H1 (cell line): Measurements from ENCODE around the gene KIF13A. TPM values are rescaled to one million over a fixed set of nuclear protein-coding genes. Genes with fewer than 3 reads are reported as not detected.

Experiments
- CTCF ChIA-PET: fragments of 300-600 bp; sonication (Branson Sonifier 250); formaldehyde crosslinking; loops from one replicate; lab custom pipeline; 2021; ENCODE audit not compliant: partially characterized antibody; lab: Charles Lee
- POLR2A ChIA-PET: fragments of 300-600 bp; sonication (Branson Sonifier 250); formaldehyde crosslinking; loops from one replicate; lab custom pipeline; 2021; ENCODE audit warnings: inconsistent platforms; ENCODE audit not compliant: partially characterized antibody; lab: Charles Lee
- DNase-seq, 2 experiments: peaks; one replicate each; pipeline versions ENCODE4 v3.0.0 to v3.0.0-alpha.2; 2010 to 2022; ENCODE audit warnings: low spot score in 2 of 2, low read depth in 1 of 2, mixed read lengths in 1 of 2
- FAIRE-seq: peaks from 2 replicates; lab custom pipeline; 2011; peaks lifted over from hg19 to GRCh38; lab: Jason Lieb, UNC
- H2AFZ ChIP-seq: 2 replicates; pipeline ENCODE4 v1.8.1; 2012; ENCODE audit warnings: low read length, inconsistent platforms
- H2AK5ac ChIP-seq: 2 replicates; pipeline ENCODE4 v1.6.1; 2013; ENCODE audit warnings: low read depth, low read length
- H2BK120ac ChIP-seq: replicated peaks from 2 replicates; pipeline ENCODE3; 2013; ENCODE audit warnings: low read depth, low read length, inconsistent platforms
- H2BK12ac ChIP-seq: 2 replicates; pipeline ENCODE4 v1.6.1; 2013; ENCODE audit warnings: low read depth, low read length
- H2BK15ac ChIP-seq: 2 replicates; pipeline ENCODE4 v1.6.1; 2013; ENCODE audit warnings: low read length
- H2BK20ac ChIP-seq: 2 replicates; pipeline ENCODE4 v1.6.1; 2013; ENCODE audit warnings: low read length
- H2BK5ac ChIP-seq: 2 replicates; pipeline ENCODE4 v1.6.1; 2013; ENCODE audit warnings: low read depth, low read length
- H3K14ac ChIP-seq: 2 replicates; pipeline ENCODE4 v1.6.1; 2013; ENCODE audit warnings: inconsistent platforms; ENCODE audit not compliant: insufficient read length
- H3K18ac ChIP-seq: 2 replicates; pipeline ENCODE4 v1.6.1; 2013; ENCODE audit warnings: low read length; ENCODE audit errors: extremely low read depth
- H3K23ac ChIP-seq: 2 replicates; pipeline ENCODE4 v1.6.1; 2013; ENCODE audit warnings: inconsistent platforms; ENCODE audit not compliant: insufficient read length
- H3K23me2 ChIP-seq: 2 replicates; pipeline ENCODE4 v1.6.1; 2013; ENCODE audit warnings: low read depth, low read length
- H3K27ac ChIP-seq: 2 replicates; pipeline ENCODE4 v1.6.1; 2011; ENCODE audit warnings: low read depth, low read length, inconsistent platforms
- H3K27me3 ChIP-seq, 4 experiments: replicated peaks in 1 of 4; 1 replicate in 1 of 4; 2 replicates in 3 of 4; pipeline versions ENCODE4 v1.6.1 to v1.8.1; 2011 to 2013; ENCODE audit warnings: low read length in 3 of 4, mild to moderate bottlenecking in 3 of 4, inconsistent platforms in 2 of 4, mixed read lengths in 2 of 4, moderate library complexity in 1 of 4; ENCODE audit not compliant: control insufficient read depth in 3 of 4, insufficient read depth in 3 of 4; ENCODE audit errors: extremely low read depth in 1 of 4
- H3K36me3 ChIP-seq, 4 experiments: 2 replicates each; pipeline versions ENCODE4 v1.6.1 to v1.8.1; 2011 to 2013; ENCODE audit warnings: mild to moderate bottlenecking in 4 of 4, low read length in 3 of 4, moderate library complexity in 2 of 4, control low read depth in 1 of 4, inconsistent platforms in 1 of 4; ENCODE audit not compliant: insufficient read depth in 4 of 4, control insufficient read depth in 2 of 4
- H3K4ac ChIP-seq: replicated peaks from 2 replicates; pipeline ENCODE3; 2013; ENCODE audit warnings: low read length, low read depth, mixed read lengths, inconsistent platforms; ENCODE audit not compliant: insufficient read length
- H3K4me1 ChIP-seq, 4 experiments: replicated peaks in 1 of 4; 1 replicate in 1 of 4; 2 replicates in 3 of 4; pipeline versions ENCODE4 v1.6.1 to v1.8.1; 2011 to 2013; ENCODE audit warnings: low read length in 3 of 4, inconsistent platforms in 2 of 4, mixed read lengths in 1 of 4; ENCODE audit not compliant: insufficient read depth in 4 of 4, control insufficient read depth in 3 of 4
- H3K4me2 ChIP-seq, 2 experiments: 2 replicates each; pipeline versions ENCODE4 v1.6.1 to v1.8.1; 2011 to 2013; ENCODE audit warnings: low read depth in 2 of 2, low read length in 2 of 2, control low read depth in 1 of 2, inconsistent platforms in 1 of 2, mild to moderate bottlenecking in 1 of 2; ENCODE audit not compliant: insufficient read depth in 1 of 2
- H3K4me3 ChIP-seq, 4 experiments: fragments of 200-600, 300-600 bp in 1 of 4; sonication (generic), shearing (Covaris generic), sonication (Bioruptor Twin) in 1 of 4; 2 replicates each; pipeline versions ENCODE4 v1.5.1 to v1.8.1; 2011 to 2016; ENCODE audit warnings: low read length in 4 of 4, low read depth in 3 of 4, control low read depth in 2 of 4, inconsistent platforms in 2 of 4, mild to moderate bottlenecking in 2 of 4, mixed read lengths in 1 of 4, moderate library complexity in 1 of 4; ENCODE audit not compliant: insufficient read depth in 2 of 4; ENCODE audit errors: extremely low read depth in 1 of 4
- H3K56ac ChIP-seq: replicated peaks from 2 replicates; pipeline ENCODE3; 2013; ENCODE audit warnings: low read depth, mild to moderate bottlenecking, mixed read lengths, low read length, inconsistent platforms; ENCODE audit not compliant: insufficient read length
- H3K79me1 ChIP-seq: 2 replicates; pipeline ENCODE4 v1.6.1; 2013; ENCODE audit warnings: low read depth, low read length, control low read depth
- H3K79me2 ChIP-seq, 2 experiments: 2 replicates each; pipeline versions ENCODE4 v1.6.1 to v1.8.1; 2012 to 2013; ENCODE audit warnings: low read length in 2 of 2, mild to moderate bottlenecking in 2 of 2, inconsistent platforms in 1 of 2; ENCODE audit not compliant: insufficient read depth in 2 of 2, control insufficient read depth in 1 of 2
- H3K9ac ChIP-seq, 4 experiments: replicated peaks in 1 of 4; 1 replicate in 1 of 4; 2 replicates in 3 of 4; pipeline versions ENCODE4 v1.6.1 to v1.8.1; 2011 to 2013; ENCODE audit warnings: low read depth in 3 of 4, low read length in 3 of 4, control low read depth in 2 of 4, mild to moderate bottlenecking in 2 of 4, moderate library complexity in 2 of 4, inconsistent platforms in 1 of 4; ENCODE audit errors: extremely low read depth in 1 of 4
- H3K9me3 ChIP-seq, 2 experiments: 2 replicates each; pipeline versions ENCODE4 v1.6.1 to v1.8.1; 2012 to 2013; ENCODE audit warnings: mild to moderate bottlenecking in 2 of 2, moderate library complexity in 2 of 2, control low read depth in 1 of 2, inconsistent platforms in 1 of 2, low read depth in 1 of 2, low read length in 1 of 2, mixed read lengths in 1 of 2; ENCODE audit not compliant: insufficient read depth in 2 of 2
- H4K20me1 ChIP-seq, 2 experiments: replicated peaks in 1 of 2; 2 replicates each; pipeline versions ENCODE3 to v1.8.1; 2011 to 2013; ENCODE audit warnings: inconsistent platforms in 2 of 2, low read length in 2 of 2, mild to moderate bottlenecking in 1 of 2; ENCODE audit not compliant: insufficient read depth in 2 of 2, control insufficient read depth in 1 of 2
- H4K5ac ChIP-seq: 2 replicates; pipeline ENCODE4 v1.6.1; 2013; ENCODE audit warnings: low read length, low read depth, mixed read lengths, inconsistent platforms; ENCODE audit not compliant: insufficient read length
- H4K8ac ChIP-seq: 2 replicates; pipeline ENCODE4 v1.8.0; 2013; ENCODE audit warnings: mild to moderate bottlenecking, moderate library complexity, low read length, inconsistent platforms; ENCODE audit not compliant: insufficient read depth; ENCODE audit errors: extremely low read depth
- H4K91ac ChIP-seq: replicated peaks from 2 replicates; pipeline ENCODE3; 2013; ENCODE audit warnings: low read length, mixed read lengths, inconsistent platforms; ENCODE audit not compliant: insufficient read length
- ASH2L ChIP-seq: fragments of 200-600, 300-600 bp; sonication (generic); IDR thresholded peaks from one replicate; pipeline ENCODE4 v1.7.1; 2017; ENCODE audit warnings: low read length
- BRCA1 ChIP-seq: IDR thresholded peaks from 2 replicates; pipeline ENCODE4 v1.6.1; 2012; ENCODE audit warnings: low read depth, low read length, improper control_type of control experiment
- CBX8 ChIP-seq: fragments of 300-800, 300-1000 bp; sonication (generic); IDR thresholded peaks from 2 replicates; pipeline ENCODE4 v1.7.1; 2016; ENCODE audit warnings: low read depth, low read length, borderline replicate concordance
- CHD1 ChIP-seq: IDR thresholded peaks from 2 replicates; pipeline ENCODE4 v1.6.1; 2012; ENCODE audit warnings: low read depth, low read length, improper control_type of control experiment
- GABPA ChIP-seq: IDR thresholded peaks from 2 replicates; pipeline ENCODE4 v1.6.1; 2011; ENCODE audit warnings: mild to moderate bottlenecking, low read length, moderate library complexity, borderline replicate concordance; ENCODE audit not compliant: insufficient read depth
- HDAC6 ChIP-seq: IDR thresholded peaks from one replicate; pipeline ENCODE4 v1.7.1; 2012; ENCODE audit warnings: low read depth, mild to moderate bottlenecking, inconsistent platforms, low read length, moderate library complexity
- KDM1A ChIP-seq: fragments of 200-600, 300-600 bp; sonication (generic); IDR thresholded peaks from 2 replicates; pipeline ENCODE4 v1.7.1; 2016; ENCODE audit warnings: mild to moderate bottlenecking, low read length, borderline replicate concordance
- POLR2A ChIP-seq, 2 experiments: IDR thresholded peaks; 1 replicate in 1 of 2; 2 replicates in 1 of 2; pipeline ENCODE4 v1.6.1; 2011; ENCODE audit warnings: low read depth in 2 of 2, low read length in 2 of 2, mild to moderate bottlenecking in 2 of 2; ENCODE audit errors: control extremely low read depth in 1 of 2
- POLR2AphosphoS5 ChIP-seq: IDR thresholded peaks from 2 replicates; pipeline ENCODE4 v1.6.1; 2011; ENCODE audit warnings: low read depth, low read length
- SIN3A ChIP-seq, 2 experiments: IDR thresholded peaks in 1 of 2; conservative IDR thresholded peaks in 1 of 2; 2 replicates each; pipeline ENCODE4 v1.6.1; 2011 to 2012; ENCODE audit warnings: low read length in 2 of 2, improper control_type of control experiment in 1 of 2, low read depth in 1 of 2, mild to moderate bottlenecking in 1 of 2
- TCF12 ChIP-seq: IDR thresholded peaks from 2 replicates; pipeline ENCODE4 v1.6.1; 2011; ENCODE audit warnings: low read depth, mild to moderate bottlenecking, low read length
- YY1 ChIP-seq: IDR thresholded peaks from 2 replicates; pipeline ENCODE4 v1.6.1; 2011; ENCODE audit warnings: low read depth, mild to moderate bottlenecking, low read length
- ZNF274 ChIP-seq: IDR thresholded peaks from 2 replicates; pipeline ENCODE4 v1.7.0; 2012; ENCODE audit warnings: low read length, borderline replicate concordance; ENCODE audit errors: extremely low read depth
- WGBS, 2 experiments: shearing (Covaris generic) in 1 of 2; methylation state at CpG; one replicate each; pipeline versions ENCODE4 v1.1.6 to v1.1.7; 2013 to 2015; ENCODE audit warnings: low lambda C conversion rate in 2 of 2, mixed read lengths in 2 of 2, inconsistent platforms in 1 of 2, low coverage in 1 of 2, missing lambda C conversion rate in 1 of 2; ENCODE audit not compliant: insufficient replicate concordance in 2 of 2, insufficient coverage in 1 of 2, insufficient read length in 1 of 2; ENCODE audit errors: extremely low coverage in 1 of 2, missing lambda C conversion rate in 1 of 2; 5-methylcytosine and 5-hydroxymethylcytosine counted together
- polyA plus RNA-seq, 7 experiments: library from polyadenylated mRNA; depleted of rRNA in 3 of 7; stranded (reverse) in 5 of 7; unstranded in 2 of 7; fragments of >200 nt in 5 of 7; fragments of 200-250 nt in 2 of 7; gene quantifications; 1 replicate in 5 of 7; 2 replicates in 1 of 7; 4 replicates in 1 of 7; pipeline versions ENCODE4 v1.2.1 to v1.2.3, GENCODE V29; 2011 to 2013; ENCODE audit warnings: missing spikeins in 2 of 7, mixed read lengths in 2 of 7
- total RNA-seq: library from RNA; stranded (reverse); fragmentation: NEBNext Ultra II Directional; extraction: Animal tissue kit (Norgen Biotek cat#: 25700); gene quantifications from 2 replicates; pipeline ENCODE4 v1.2.1, GENCODE V29; 2021

Gene KIF13A
- total and polyA plus RNA-seq, 2 of the 8 experiments (the other 6 are each of a cell fraction or from before 2014, with no cell fraction given): 14.7 to 40.8 TPM

- Histone ChIP-seq H3K27me3 (no peaks in the 10 kb centered on the region), H2BK5ac (no peak overlapping the region), H3K9me3 (no peaks in the 10 kb centered on the region), H3K4me2 (peak overlapping the region in 1 of 2 experiments; percentile 8; a peak in 1 of 4 replicates), H2AK5ac (no peak overlapping the region), H4K8ac (no peak overlapping the region), H3K23me2 (no peaks in the 10 kb centered on the region), H4K20me1 (no peaks in the 10 kb centered on the region), H4K5ac (no peak overlapping the region), H3K4me1 (peaks cover 0 to 20% (median 7%) of the 10 kb centered on the region in 4 experiments; a peak in 4 of 7 replicates), H3K9ac (no peak overlapping the region), H3K23ac (no peak overlapping the region), H3K56ac (no peak overlapping the region), H3K79me1 (peaks cover 3% of the 10 kb centered on the region; the same call in 1 of the 2 replicates), H2BK15ac (no peak overlapping the region), H3K18ac (no peak overlapping the region), H3K4me3 (no peak overlapping the region; a peak in 1 of 8 replicates), H2BK120ac (no peak overlapping the region), H2AFZ (no peak overlapping the region), H3K27ac (no peak overlapping the region), H2BK12ac (no peak overlapping the region), H3K79me2 (peaks cover 0 to 81% of the 10 kb centered on the region in 2 experiments; a peak in 3 of 4 replicates), H2BK20ac (no peak overlapping the region), H3K36me3 (no peaks in the 10 kb centered on the region), H4K91ac (no peak overlapping the region), H3K4ac (no peak overlapping the region), H3K14ac (no peak overlapping the region)
- ChIA-PET CTCF (no interaction called here), POLR2A (interaction anchor here (1.1 kb wide), 1 partner anchor 56 kb away, joined by 4 read pairs; no protein-coding TSS in a partner anchor)
- TF ChIP-seq GABPA (no peak), SIN3A (conservative IDR thresholded peaks at IDR 0.05 in 1 of 2, IDR thresholded peaks at IDR 0.05 in 1 of 2; ENCODE audit: low read depth in 1 of 2, low read length in 2 of 2) (no peak), BRCA1 (no peak), ASH2L (no peak), POLR2AphosphoS5 (no peak), CHD1 (no peak), YY1 (no peak), HDAC6 (no peak), KDM1A (no peak), ZNF274 (no peak), POLR2A (IDR thresholded peaks at IDR 0.05; ENCODE audit: control extremely low read depth in 1 of 2, low read depth in 2 of 2, low read length in 2 of 2) (no peak), TCF12 (no peak), CBX8 (no peak)
- no peak for DNase-seq
- 77% methylated on average over 5 of the region's 5 CpGs; no CpG with 5 or more reads in 1 of the 2 experiments for WGBS, 2 experiments
- FAIRE-seq: no peak
These were observed 57.0 kb downstream of the KIF13A start for GRCh38 chr6:17930321-17930993.
